Activated CD8-positive, alpha-beta memory T cell treated with anti-CD3 and anti-CD28 coated beads for 48 hours (primary cell): ENCODE measurements around the gene AOX1.
"Not testable (repeated sequence)": the region's sequence is repeated elsewhere in the genome, so short reads cannot be mapped to it uniquely, and the experiment has no call there.

Experiments
- DNase-seq, 3 experiments: peaks; one replicate each; pipeline ENCODE4 v3.0.0-alpha.2; 2020; ENCODE audit warnings: low read depth in 2 of 3, low spot score in 2 of 3

The AOX1 gene

DNA sequence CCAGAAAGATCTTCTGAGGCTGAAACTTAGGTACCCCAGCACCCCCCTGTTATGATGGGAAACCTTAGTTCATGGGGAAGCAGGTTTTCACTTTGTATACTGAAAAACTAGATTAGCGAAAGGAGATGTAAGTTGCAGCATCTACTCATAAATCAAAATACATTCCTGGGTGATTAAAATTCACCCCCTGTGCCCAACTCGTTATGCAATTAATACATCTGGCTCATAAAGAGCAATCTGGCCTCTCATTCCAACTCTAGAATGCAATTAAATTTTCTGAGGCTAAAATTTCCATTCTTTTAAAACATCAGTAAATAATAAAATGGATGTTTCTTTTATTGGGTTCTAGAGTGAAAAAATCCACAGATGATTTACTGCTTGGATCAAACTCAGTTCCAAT, 115.0 kb downstream of the AOX1 start:
- no peak for DNase-seq

DNA sequence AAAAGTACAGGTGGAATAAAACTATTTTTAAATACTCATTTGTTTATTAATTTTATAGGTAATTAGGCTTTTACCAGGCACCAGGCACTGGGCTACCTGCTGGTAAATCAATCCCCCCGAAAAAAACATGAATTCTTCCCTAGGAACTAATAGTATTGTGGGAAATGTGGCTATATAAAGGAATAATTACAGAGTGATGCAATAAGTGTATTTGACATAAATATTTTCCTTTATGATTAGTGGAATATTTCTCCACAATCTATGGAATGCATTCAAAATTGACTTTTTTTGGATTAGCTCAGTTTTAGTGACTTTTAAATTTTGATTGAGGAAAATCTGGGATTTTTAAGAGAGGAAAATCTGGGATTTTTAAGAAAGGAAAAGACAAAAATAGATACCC, 116.2 kb downstream of the AOX1 start:
- no peak for DNase-seq

DNA sequence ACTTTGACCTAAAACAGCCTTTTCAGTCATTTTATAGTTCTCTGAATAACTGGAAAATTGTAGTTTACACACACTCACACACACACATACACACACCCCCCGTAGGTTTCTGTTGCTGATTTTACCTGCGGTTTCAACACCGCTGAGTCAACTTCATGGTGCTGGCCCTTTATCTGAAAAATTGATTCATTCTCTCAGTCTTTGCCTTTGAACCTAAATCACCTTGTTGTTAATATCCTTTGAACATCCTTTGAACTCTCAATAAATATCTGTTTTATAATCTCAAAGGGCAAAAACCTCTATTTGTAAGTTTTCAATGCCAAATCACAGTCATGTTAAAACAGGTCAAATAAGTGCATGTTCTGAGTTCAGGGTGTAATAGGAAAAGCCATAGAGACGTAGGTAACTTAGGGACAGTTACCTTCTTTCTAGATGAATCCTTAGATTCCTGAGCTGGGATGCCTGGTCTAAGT, 116.9 kb downstream of the AOX1 start:
- DNase-seq = peak in 1 of 3 experiments; percentile 8

DNA sequence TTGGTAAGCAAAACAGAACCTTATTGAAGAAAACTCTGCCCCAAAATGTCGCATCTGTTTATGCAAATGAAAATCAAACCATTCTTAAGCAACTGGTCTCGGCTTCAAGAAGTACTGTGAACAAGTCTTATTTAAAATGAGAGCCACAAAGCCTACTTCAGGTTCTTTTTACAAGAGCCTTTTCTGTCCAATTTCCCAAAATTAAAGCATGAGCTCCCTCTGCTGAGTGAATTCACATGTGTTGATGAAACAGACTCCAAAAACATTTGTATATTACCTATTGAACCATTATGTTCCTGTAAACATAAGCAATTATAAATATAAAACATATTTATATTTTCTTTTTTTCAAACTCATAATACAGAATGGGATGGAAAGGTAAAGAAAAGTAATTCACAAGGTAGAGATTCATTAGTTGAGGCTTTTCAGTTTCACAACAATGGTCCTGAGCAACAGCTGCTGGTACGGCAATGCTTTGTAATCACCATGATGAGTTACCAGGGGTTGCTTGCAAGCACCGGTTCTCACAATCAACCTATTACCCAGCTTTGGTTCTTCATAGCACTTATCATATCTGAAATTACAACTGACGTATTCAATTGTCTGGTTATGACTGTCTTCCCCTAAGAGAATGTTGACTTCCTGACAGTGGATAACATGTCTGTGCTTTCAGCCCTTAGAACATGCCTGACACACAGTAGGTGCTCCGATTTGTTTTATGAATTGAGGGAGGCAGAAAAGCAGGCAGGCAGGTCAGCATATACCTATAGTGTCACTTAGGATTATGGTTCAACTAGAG, 117.5 kb downstream of the AOX1 start:
- no peak for DNase-seq

DNA sequence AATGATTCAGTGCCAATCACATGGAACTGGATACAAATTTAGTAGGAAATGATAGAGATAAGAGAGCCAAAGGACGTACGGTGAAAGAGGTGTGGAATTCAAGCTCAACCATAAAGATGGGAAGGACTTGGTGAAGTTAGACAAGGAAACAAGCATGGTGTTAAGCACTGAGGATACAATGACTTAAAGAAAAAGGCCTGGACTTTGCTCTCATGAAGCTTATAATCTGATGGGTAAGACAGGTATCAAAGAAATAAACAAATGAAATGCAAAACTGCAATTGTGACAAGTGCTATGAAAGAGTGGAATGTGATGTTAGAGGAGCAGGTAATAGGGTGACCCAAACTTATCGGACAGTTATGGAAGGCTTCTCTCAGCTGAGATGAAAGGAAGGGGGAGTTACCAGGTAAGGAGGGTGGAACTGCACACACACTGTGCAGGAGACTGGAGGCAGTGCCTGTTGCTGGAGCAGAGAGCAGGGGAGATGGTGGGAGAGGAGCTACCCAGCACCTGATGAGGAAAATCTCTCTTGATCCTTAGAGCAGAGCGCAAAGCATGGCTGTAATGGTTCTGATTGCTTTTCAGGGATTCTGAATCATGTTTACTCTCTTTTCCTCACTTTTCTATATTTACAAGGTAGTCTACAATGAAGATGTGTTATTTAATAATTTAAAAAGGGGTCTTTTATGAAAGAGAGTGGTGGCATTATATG, 118.3 kb downstream of the AOX1 start:
- DNase-seq = no peak

DNA sequence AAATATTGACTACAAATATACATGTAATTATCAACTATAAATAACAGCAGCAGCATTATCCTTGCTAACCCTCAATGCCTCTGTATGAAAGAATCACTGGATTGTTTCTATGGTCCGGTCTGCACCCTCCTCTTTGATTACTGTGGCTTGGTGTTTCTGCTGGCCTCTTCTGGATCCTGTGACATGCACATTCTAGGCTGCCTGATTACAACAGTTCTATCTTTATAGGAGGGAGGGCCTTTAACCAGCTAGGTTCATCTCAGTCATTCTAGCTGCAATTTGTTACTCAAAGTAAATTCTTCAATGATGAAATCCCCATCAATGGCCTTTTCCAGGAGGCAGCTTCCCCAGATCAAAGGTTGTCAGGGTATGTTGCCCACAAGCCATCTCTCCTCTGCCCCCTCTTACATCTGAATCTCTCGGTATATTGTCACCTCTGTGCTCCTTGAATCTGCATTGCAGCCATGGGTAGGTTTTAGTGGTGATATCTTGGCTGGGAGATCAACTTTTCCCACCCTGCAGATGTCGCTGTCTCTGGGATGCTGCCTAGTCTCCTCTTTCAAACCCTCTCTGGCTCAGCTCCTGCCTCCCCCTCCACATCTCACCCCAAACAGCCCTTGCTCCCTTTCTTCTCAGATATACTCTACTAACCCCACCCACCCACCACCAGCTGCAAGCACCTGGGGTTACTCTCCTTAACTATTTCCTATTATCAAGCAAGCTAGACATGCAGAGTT, 119.7 kb downstream of the AOX1 start:
- DNase-seq = no peak

DNA sequence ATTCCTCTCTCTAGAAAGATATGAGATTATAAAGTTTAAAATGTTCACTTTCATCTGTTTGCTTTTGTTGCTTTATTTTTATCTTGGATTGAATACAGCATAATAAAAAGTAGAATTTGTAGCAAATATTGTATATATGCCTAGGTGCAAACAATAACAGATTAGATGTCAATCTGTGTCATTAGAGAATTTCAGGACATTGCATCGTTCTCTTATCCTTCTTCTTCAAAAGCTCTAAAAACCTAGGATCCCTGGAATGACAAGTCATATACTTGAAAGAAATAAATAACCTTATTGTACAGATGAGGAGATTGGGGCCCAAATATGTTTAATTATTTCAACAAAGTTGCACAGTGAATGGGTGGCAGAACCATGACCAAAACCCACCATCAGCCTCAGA, 123.1 kb downstream of the AOX1 start:
- DNase-seq = no peak

DNA sequence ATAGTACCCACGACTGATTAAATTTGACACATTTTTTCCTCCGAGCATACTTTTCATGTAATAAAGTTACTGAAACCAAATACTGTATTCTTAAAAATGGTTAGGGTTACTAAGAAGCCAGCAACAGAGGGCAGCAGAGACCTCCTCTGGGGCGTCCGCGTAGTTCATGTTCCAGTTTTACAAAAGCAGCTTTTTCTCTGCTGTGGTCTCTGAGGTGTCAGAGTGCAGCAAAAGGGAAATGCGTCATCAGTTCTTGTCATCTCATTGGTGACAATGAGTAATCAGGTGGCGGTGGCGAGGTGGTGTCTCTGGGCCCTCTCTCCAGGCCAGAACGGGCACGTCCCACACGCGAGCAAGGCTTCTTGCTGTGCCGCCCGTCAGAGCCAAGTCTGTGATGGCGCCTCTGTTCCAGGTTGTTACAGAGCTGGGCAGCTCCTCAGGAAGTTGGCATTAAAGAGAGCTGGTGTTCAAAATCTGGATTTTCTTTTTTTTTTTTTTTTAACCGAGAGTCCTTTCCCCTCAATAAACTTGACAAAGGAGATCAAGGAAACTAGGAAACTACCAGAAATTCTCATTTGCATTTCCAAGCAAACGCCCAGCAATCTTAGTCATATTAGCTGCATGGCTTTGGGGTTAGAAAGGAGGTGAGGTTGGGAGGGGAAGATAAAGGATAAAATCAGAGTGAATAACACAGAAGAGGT, 127.3 kb downstream of the AOX1 start:
- DNase-seq = peak; percentile 80 to 82 (median 80)

DNA sequence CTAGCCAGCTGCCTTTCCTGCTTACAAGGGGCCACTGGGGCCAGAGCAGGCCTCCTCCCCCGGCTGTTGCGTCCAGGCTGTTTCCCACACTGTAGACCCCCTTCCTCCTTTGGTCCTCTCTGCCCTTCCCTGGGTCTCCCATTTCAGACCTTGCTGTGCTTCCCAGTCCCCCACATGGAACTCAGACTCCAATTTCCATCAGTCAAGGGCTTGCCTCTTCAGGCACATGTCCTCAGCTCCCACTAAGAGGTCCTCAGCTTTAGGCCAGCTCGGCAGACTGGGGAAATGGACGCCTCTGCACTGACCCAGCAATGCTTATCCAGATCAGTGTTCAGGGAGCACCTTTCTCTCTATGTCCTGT, 127.9 kb downstream of the AOX1 start:
- DNase-seq = peak in 2 of 3 experiments; percentile 22 to 31

DNA sequence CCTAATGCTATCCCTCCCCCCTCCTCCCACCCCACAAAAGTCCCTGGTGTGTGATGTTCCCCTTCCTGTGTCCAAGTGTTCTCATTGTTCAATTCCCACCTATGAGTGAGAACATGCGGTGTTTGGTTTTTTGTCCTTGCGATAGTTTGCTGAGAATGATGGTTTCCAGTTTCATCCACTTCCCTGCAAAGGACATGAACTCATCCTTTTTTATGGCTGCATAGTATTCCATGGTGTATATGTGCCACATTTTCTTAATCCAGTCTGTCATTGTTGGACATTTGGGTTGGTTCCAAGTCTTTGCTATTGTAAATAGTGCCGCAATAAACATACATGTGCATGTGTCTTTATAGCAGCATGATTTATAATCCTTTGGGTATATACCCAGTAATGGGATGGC, 129.2 kb downstream of the AOX1 start:
- DNase-seq = not testable (repeated sequence)

DNA sequence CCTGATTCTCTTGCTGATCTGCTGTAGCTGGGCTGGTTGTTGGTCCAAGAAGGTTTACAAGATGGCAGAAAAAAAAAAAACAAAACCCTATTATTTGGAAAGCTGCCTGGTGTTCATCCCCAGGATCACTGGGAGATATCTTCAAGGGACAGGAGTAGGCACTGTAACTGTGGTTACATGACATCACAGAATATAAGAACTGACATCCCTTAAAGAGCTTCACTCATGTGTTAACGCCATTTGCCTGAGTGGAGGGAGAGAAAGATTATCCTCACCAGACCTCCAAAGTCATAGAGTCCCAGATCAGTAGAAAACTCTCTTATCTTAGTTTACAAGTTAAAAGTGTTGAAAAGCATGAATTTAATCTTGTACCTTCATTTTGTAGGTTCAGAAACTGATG, 130.6 kb downstream of the AOX1 start:
- no peak for DNase-seq
